ENCODE measurements around the gene NUP85. TPM values are rescaled to one million over a fixed set of nuclear protein-coding genes. Genes with fewer than 3 reads are reported as not detected.
"Not testable (repeated sequence)": the region's sequence is repeated elsewhere in the genome, so short reads cannot be mapped to it uniquely, and the experiment has no call there.

The NUP85 gene
- polyA plus RNA-seq, 2 of the 4 experiments (the other 2 are of a cell fraction) = 83.4 to 110 TPM

DNA sequence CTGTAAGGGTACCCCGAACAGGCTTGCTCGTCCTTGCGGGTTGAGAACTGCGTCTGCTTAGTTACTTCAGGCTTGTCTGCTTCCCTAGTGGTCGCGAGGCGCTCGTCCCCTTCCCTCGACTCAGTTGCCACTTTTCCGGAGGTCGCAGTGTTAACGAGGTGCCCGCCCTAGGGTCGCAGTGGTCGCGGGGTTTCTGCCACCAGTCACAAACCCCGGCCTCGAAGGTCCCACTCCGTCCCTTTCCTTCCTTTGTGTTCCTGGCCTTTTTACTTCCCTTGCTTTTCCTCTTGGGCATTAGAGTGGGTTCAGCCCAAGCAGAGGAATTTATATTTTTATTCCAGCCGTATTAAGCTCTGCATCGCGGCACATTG is 299 bp downstream of the NUP85 start:
- TF ChIP-seq HDAC2 (IDR thresholded peaks at IDR 0.05) = peak; percentile 37; the same call in 1 of the 2 replicates
- TF ChIP-seq KDM5A (IDR thresholded peaks at IDR 0.05) = peak; percentile 82
- no peak for TF ChIP-seq CBX2 (IDR thresholded peaks at IDR 0.05; ENCODE audit: borderline replicate concordance, low read depth)
- TF ChIP-seq, protein P1, sequence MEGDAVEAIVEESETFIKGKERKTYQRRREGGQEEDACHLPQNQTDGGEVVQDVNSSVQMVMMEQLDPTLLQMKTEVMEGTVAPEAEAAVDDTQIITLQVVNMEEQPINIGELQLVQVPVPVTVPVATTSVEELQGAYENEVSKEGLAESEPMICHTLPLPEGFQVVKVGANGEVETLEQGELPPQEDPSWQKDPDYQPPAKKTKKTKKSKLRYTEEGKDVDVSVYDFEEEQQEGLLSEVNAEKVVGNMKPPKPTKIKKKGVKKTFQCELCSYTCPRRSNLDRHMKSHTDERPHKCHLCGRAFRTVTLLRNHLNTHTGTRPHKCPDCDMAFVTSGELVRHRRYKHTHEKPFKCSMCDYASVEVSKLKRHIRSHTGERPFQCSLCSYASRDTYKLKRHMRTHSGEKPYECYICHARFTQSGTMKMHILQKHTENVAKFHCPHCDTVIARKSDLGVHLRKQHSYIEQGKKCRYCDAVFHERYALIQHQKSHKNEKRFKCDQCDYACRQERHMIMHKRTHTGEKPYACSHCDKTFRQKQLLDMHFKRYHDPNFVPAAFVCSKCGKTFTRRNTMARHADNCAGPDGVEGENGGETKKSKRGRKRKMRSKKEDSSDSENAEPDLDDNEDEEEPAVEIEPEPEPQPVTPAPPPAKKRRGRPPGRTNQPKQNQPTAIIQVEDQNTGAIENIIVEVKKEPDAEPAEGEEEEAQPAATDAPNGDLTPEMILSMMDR (IDR thresholded peaks at IDR 0.05) = no peak
- TF ChIP-seq PHF8 (IDR thresholded peaks at IDR 0.05; ENCODE audit: borderline replicate concordance, low read depth) = peak; percentile 66
- H3K4me3 ChIP-seq = peak overlapping the region; percentile 87
- POLR2A ChIA-PET = interaction anchor here (0.6 to 1.7 kb wide), 10 partner anchors 9 to 333 kb away, joined by 3 to 9 read pairs (median 3); partner anchors contain the start of genes ARMC7, FDXR, GGA3 and JPT1
- H3K27ac ChIP-seq = peak overlapping the region; percentile 94 to 96
- under 1% methylated on average over 22 of the region's 22 CpGs for WGBS (ENCODE audit: missing lambda C conversion rate)
- CTCF ChIA-PET = interaction anchor here (1.0 to 23.8 kb wide), 11 partner anchors 11 to 146 kb away, joined by 3 to 543 read pairs (median 8); partner anchors contain the start of genes ARMC7, NT5C and SUMO2
- H3K9me3 ChIP-seq = no peaks in the 10 kb centered on the region
- peaks cover 19% of the 10 kb centered on the region; the same call in 2 of the 3 replicates for H3K4me1 ChIP-seq
- H3K4me2 ChIP-seq = peak overlapping the region; percentile 84
- ATAC-seq (no peak; a peak in 1 of 6 replicates), FAIRE-seq (no peak), DNase-seq (ENCODE audit: low read depth in 1 of 2, low spot score in 1 of 2) (no peak)

GRCh38 chr17:75207050-75207407 is 1.6 kb downstream of the NUP85 start:
- ATAC-seq; DNase-seq (ENCODE audit: low read depth in 1 of 2, low spot score in 1 of 2); H3K9me3 ChIP-seq; FAIRE-seq; POLR2A ChIA-PET: not testable (repeated sequence)
- Histone ChIP-seq H3K27ac (peak overlapping the region in 1 of 2 experiments; percentile 96; a peak in 2 of 6 replicates), H3K4me2 (peak overlapping the region; percentile 84), H3K4me3 (peak overlapping the region; percentile 87), H3K4me1 (peaks cover 19% of the 10 kb centered on the region; the same call in 2 of the 3 replicates)
- CTCF ChIA-PET = interaction anchor here (0.6 to 23.8 kb wide), 11 partner anchors 10 to 249 kb away, joined by 3 to 543 read pairs (median 5); partner anchors contain the start of genes ARMC7, NT5C and SUMO2
- WGBS (ENCODE audit: missing lambda C conversion rate) = 86% methylated on average over 8 of the region's 8 CpGs

GRCh38 chr17:75207760-75208159 is 2.3 kb downstream of the NUP85 start:
- FAIRE-seq = no peak
- CTCF ChIA-PET = interaction anchor here (0.7 to 23.8 kb wide), 11 partner anchors 17 to 294 kb away, joined by 3 to 543 read pairs (median 4); partner anchors contain the start of genes ARMC7, NT5C and SUMO2
- DNase-seq (ENCODE audit: low read depth in 1 of 2, low spot score in 1 of 2) = no peak
- WGBS (ENCODE audit: missing lambda C conversion rate) = 86% methylated on average over 12 of the region's 12 CpGs
- no peak for ATAC-seq
- H3K9me3 ChIP-seq = no peaks in the 10 kb centered on the region
- no peak for TF ChIP-seq EHMT2 (IDR thresholded peaks at IDR 0.05; ENCODE audit: low read depth)
- TF ChIP-seq MYC (IDR thresholded peaks at IDR 0.05; ENCODE audit: borderline replicate concordance, low read length) = no peak
- no peak for TF ChIP-seq RCOR1 (IDR thresholded peaks at IDR 0.05; ENCODE audit: low read depth, low read length)
- TF ChIP-seq HOXA7 (CRISPR knock-in tag; IDR thresholded peaks at IDR 0.05) = no peak
- no peak for TF ChIP-seq RARB (CRISPR knock-in tag; IDR thresholded peaks at IDR 0.05)
- TF ChIP-seq, protein P2, sequence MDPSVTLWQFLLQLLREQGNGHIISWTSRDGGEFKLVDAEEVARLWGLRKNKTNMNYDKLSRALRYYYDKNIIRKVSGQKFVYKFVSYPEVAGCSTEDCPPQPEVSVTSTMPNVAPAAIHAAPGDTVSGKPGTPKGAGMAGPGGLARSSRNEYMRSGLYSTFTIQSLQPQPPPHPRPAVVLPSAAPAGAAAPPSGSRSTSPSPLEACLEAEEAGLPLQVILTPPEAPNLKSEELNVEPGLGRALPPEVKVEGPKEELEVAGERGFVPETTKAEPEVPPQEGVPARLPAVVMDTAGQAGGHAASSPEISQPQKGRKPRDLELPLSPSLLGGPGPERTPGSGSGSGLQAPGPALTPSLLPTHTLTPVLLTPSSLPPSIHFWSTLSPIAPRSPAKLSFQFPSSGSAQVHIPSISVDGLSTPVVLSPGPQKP (IDR thresholded peaks at IDR 0.05; ENCODE audit: low read depth, low read length) = no peak
- TF ChIP-seq CEBPB (IDR thresholded peaks at IDR 0.05) = 0 out of 4 replicates have a peak, but pooled peaks of 1 of the 2 experiments have one; percentile 35
- no peak for TF ChIP-seq FOSB (CRISPR knock-in tag; IDR thresholded peaks at IDR 0.05)
- peak overlapping the region; percentile 84; the same call in 2 of the 3 replicates for H3K4me2 ChIP-seq
- peaks cover 19% of the 10 kb centered on the region; the same call in 2 of the 3 replicates for H3K4me1 ChIP-seq
- no peak overlapping the region for H3K4me3 ChIP-seq
- POLR2A ChIA-PET = interaction anchor here (0.7 kb wide), 1 partner anchor 253 kb away, joined by 3 read pairs; no protein-coding TSS in a partner anchor
- H3K27ac ChIP-seq = no peak overlapping the region

DNA sequence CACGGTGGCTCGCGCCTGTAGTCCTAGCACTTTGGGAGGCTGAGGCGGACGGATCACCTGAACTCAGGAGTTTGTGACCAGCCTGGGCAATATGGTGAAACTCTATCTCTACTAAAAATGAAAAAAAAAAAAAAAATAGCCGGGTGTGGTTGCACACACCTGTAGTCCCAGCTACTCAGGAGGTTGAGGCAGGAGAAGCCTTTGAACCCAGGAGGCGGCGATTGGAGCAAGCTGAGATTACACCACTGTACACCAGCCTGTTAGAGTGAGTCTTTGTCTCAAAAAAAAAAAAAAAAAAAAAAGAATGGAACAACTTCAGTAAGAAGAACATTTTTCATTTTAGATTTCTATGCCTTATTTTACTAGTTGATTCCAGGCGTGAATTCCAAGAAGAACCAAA is 2.7 kb downstream of the NUP85 start:
- POLR2A ChIA-PET = interaction anchor here (0.7 kb wide), 1 partner anchor 253 kb away, joined by 3 read pairs; no protein-coding TSS in a partner anchor
- 94% methylated on average over 9 of the region's 9 CpGs for WGBS (ENCODE audit: missing lambda C conversion rate)
- FAIRE-seq (no peak), ATAC-seq (no peak), DNase-seq (ENCODE audit: low read depth in 1 of 2, low spot score in 1 of 2) (no peak)
- Histone ChIP-seq H3K4me3 (no peak overlapping the region), H3K27ac (no peak overlapping the region), H3K9me3 (no peaks in the 10 kb centered on the region), H3K4me1 (peaks cover 19% of the 10 kb centered on the region; the same call in 2 of the 3 replicates), H3K4me2 (no peak overlapping the region)
- CTCF ChIA-PET = interaction anchor here (0.7 to 23.8 kb wide), 8 partner anchors 17 to 293 kb away, joined by 3 to 543 read pairs (median 4); partner anchors contain the start of genes ARMC7 and NT5C
- TF ChIP-seq RFX5 (IDR thresholded peaks at IDR 0.05) (no peak), EHF (CRISPR knock-in tag; IDR thresholded peaks at IDR 0.05) (no peak), NPAS2 (CRISPR knock-in tag; IDR thresholded peaks at IDR 0.05; ENCODE audit: borderline replicate concordance) (no peak), KDM5A (IDR thresholded peaks at IDR 0.05) (no peak), MAZ (IDR thresholded peaks at IDR 0.05; ENCODE audit: borderline replicate concordance, low read depth, low read length) (no peak), FOSB (CRISPR knock-in tag; IDR thresholded peaks at IDR 0.05) (no peak), CHD2 (IDR thresholded peaks at IDR 0.05; ENCODE audit: low read length, partially characterized antibody) (no peak), RCOR1 (IDR thresholded peaks at IDR 0.05; ENCODE audit: low read depth, low read length) (no peak), ZC3H11A (IDR thresholded peaks at IDR 0.05) (no peak), HOXB5 (CRISPR knock-in tag; IDR thresholded peaks at IDR 0.05) (no peak)
- TF ChIP-seq, protein P2 (IDR thresholded peaks at IDR 0.05; ENCODE audit: low read depth, low read length) = no peak

Data from A549 (cell line).